NCI-H526 treated with DMSO at 0.1 percent for 48 hours (cell line): ENCODE results near the gene TMEM181.
"Not testable (repeated sequence)": the region's sequence is repeated elsewhere in the genome, so short reads cannot be mapped to it uniquely, and the experiment has no call there.

Experiments
- DNase-seq: peaks from one replicate; lab custom pipeline; 2025; lab: John Stamatoyannopoulos, UW

The TMEM181 gene

GRCh38 chr6:158621694-158622544, 62.0 kb downstream of the TMEM181 start:
- no peak for DNase-seq

- DNase-seq: no peak
These were observed 62.8 kb downstream of the TMEM181 start for GRCh38 chr6:158622545-158623190.

- DNase-seq: no peak
These were observed 65.1 kb downstream of the TMEM181 start for GRCh38 chr6:158624684-158625682.

DNA sequence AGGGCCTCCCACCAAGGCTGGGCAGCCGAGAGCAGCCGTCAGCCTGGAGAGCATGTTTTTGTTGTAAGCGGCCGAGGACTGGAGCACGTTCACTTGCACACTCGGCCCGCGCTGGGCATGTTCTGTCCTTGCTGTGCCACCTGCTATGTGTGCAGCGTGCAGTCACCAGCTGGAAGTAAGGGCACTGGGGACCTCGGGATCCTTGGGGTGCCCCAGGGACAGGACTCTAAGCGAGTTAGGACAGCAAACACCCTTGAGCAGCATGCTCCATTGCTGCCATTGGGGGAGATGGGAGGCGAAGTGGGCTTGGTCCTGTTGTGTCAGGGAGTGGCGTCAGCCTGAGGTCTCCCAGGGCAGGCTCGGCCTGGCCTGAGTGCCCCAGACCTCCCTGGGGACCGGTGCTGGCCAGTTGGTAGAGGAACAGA, 66.0 kb downstream of the TMEM181 start:
- DNase-seq: no peak

- DNase-seq: no peak
These were observed 66.7 kb downstream of the TMEM181 start for GRCh38 chr6:158626360-158627167.

DNA sequence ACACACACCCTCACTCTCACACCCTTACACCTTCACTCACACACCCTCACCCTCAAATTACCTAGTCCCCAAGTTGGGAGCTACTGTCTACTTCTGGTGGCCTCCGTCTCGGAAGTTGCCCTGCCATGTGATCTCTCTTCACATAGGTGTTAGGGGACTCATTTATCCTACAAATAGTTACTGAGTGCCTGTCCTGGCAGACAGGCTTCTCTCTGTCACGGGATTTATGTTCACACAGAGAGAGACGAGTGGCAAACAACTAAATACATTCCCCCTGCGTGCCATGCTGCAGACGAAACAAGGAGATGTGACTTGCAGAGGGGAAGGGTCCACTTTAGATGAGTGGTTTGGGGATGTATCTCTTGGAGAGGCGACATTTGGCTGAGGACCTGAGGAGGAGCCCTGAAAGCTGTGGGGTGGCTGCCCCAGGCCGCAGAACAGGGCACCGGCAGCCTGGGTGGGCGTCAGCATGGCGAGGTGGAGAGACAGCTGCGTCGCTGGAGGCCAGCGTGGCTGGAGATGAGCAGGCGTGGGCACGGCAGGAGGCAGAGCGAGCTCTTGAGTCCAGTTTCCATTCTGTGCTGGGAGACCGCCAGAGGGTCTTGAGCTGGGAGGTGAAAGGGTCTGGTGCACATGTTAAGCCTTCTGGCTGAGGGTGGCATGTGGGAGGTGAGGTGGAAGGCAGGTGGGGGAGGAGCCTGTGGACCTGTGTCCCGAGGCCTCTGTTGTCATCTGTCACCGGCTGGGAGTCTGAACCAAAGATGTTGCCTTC, 67.5 kb downstream of the TMEM181 start:
- no peak for DNase-seq

DNA sequence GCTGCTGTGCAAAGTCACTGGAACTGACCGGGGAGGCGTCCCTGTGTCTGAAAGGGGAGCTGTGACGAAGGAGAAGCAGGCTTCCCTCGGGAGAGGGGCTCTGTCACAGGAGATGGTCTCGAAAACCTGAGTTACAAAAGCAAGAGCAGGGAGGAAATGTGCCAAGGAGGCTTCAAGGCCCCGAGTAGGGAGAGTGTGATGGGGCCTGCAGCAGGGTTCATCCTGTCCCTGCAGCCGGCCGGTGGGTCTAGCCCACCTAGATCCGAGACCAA, 68.0 kb downstream of the TMEM181 start:
- no peak for DNase-seq

GRCh38 chr6:158628542-158628941, 68.7 kb downstream of the TMEM181 start:
- no peak for DNase-seq

- no peak for DNase-seq
These were observed 69.7 kb downstream of the TMEM181 start for GRCh38 chr6:158629367-158630221.

DNA sequence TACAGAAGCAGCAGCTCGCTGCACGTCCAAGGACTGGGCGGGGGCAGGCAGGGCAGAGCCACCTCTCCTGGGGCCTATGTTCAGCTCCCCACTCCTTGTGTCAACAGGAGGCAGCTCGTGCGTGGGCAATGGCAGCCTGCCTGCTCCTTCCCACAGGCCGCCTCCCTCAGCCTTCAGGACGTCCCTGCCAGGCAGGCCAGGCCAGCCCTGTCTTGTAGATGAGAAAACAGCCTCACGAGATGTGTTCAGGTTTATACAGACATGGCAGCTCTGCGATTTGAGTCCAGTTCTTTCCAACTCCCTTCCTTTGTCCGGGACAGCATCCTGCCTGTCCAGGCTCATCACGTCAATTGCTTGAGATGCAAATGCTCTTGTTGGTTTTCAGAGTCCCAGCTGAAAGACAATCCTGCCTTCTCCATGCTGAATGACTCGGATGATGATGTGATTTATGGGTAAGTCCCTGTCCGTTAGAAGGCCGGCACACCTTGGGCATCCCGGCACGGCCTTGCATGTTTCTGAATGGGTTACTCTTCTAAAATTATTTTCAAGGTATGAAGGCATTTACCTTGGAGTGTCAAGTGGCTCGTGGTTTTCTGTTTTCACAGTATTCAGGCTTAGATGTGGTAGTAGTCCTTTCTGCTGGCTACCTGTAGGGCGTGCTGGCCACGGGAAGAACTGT, 71.2 kb downstream of the TMEM181 start:
- DNase-seq: no peak

DNA sequence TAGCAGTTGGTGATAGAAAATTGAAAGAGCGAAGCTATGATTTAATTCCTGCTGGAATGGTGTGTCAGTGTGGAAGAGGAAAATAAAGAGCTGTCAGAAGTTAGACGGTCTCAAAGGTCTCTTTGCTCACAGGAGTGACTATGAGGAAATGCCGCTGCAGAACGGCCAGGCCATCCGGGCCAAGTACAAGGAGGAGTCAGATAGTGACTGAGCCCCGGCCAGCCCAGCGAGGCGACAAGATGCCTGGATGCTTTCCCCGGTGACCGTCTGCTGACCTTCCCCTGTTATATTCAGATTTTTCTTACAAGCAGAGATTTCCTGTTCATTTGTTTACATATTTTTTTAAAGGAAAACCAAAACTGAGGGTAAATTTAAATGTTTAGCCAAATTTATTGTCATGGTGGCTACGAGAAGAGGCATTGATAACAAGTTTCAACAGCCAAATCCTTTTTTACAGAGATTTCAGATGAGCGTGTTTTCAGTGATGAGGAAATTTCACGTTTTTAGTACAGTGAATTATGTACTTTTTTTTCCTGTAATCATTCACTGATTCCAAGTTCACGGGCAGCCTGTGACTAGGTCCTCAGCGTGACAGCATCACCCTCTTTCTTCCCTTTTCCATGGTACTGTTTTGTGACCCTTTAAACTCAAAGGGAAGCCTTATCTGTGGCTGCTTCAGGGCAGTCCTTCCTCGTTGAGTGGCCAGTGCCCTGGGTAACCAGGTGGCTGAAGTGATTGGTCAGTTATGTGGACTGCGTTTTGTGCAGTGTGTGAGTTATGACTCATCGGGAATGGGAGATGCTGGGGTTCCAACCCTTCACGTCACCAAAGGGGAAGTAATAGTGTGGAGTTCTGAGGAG, 72.0 kb downstream of the TMEM181 start:
- no peak for DNase-seq

DNA sequence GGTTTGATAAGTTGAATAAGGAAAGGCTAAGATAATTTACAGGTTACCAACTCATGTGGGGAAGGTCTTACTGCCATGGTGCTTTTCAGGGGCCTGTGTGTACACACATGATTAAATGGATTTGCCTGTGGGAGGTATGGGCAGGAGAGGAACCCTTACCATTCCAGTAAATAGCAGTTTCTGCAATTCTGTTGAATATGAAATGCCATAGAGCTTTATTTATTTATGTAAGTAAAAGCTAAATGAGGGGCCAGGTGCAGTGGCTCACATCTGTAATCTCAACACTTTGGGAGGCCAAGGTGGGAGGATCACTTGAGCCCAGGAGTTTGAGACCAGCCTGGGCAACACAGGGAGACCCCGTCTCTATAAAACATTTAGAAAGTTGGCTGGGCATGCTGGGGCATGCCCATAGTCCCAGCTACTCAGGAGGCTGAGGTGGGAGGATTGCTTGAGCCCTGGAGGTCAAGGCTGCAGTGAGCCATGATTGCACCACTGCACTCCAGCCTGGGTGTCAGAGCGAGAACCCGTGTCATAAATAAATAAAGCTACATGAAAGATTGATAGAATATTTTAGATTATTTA, 72.7 kb downstream of the TMEM181 start:
- not testable (repeated sequence) for DNase-seq

DNA sequence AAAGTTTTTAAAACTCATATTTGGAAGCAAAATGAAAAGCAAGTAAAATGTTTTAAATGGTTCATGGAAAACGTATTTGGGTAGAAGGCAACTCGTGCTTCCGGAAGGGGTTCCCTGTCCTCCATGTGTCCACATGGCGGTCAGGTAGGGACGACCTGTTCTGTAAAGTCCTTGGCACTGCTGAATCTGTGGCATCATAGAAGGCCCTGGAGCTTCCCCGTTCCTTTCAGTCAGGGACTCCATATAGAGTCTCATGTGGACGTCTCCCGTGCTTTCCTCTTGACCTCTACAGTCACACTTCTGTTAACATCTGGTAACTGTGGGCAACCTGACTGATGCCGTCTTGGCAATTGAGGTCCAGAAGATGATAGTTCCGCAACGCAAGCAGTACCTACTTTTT, 73.2 kb downstream of the TMEM181 start:
- no peak for DNase-seq

DNA sequence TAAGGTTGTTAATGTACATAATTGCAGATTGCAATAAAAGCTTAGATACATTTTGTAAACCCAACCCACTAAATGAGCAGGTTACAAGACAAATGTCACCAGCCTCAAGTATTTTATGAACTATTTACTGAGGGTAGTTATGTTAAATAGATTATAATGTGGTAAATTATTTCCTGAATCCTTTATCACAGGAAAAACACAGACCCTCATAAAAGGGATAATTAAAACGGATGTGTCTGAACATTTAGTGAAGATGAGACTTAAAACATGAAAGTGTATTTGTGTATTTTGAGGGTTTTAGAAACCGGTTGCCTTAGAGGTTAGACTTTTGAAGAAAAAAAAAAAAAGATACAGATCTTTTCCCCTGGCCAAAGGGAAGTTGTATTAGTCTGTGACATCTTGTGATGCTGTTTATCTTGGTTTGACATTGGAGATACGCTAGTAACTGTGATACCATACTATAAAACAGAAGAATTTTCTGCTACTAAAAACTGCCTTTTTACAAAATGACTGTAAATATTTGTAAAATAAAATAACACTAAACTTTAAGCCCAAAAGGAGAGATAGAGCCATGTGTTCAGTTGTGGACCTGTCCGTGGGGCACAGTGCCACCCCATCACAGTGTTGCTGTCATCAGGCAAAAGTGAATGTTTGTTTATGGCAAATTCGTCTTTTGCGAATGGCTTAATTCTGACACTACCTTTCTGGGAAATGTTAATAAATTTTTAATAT, 75.0 kb downstream of the TMEM181 start:
- no peak for DNase-seq

GRCh38 chr6:158635427-158636073, 75.7 kb downstream of the TMEM181 start:
- DNase-seq: no peak

DNA sequence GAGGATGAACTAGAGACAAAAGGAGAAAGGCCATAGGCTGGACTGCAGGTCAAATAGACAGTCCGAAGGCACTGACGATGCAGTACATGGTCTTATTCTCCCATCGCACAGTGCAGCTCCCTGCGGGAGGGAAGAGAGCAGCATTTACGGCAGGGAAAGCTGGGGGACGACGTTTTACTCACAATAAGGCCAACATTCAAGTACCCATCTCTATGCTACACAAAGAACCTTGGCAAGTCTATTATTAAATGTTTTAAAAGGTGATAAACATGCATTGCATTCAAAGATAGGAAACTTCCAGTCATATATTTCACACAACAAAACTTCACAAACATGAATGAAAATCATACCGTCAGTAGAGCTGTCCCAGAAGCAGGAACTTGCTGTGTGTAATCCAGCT, 76.9 kb downstream of the TMEM181 start:
- DNase-seq: no peak
